Stromal cell of bone marrow (primary cell): ENCODE results near the gene NSUN7.
A peak's percentile ranks its signal among the peaks of the same experiment; 100 is the strongest.
"Not testable (repeated sequence)": the region's sequence is repeated elsewhere in the genome, so short reads cannot be mapped to it uniquely, and the experiment has no call there.

Source experiments
- DNase-seq: peaks from one replicate; pipeline ENCODE4 v3.0.0-alpha.2; 2012; ENCODE audit warnings: low read depth

Gene NSUN7

GRCh38 chr4:40737879-40738278 lies 11.9 kb upstream of the NSUN7 start:
- DNase-seq, result no peak

GRCh38 chr4:40739347-40739746 lies 10.4 kb upstream of the NSUN7 start:
- DNase-seq, result no peak

- no peak for DNase-seq
Measured at GRCh38 chr4:40744218-40744617, 5.5 kb upstream of the NSUN7 start.

GRCh38 chr4:40745285-40745984 lies 4.3 kb upstream of the NSUN7 start:
- no peak for DNase-seq

GRCh38 chr4:40747207-40747835 lies 2.4 kb upstream of the NSUN7 start:
- DNase-seq, result no peak

- no peak for DNase-seq
Measured at GRCh38 chr4:40750461-40751258, 905 bp downstream of the NSUN7 start.

- DNase-seq, result no peak
Measured at GRCh38 chr4:40755616-40756015, 5.9 kb downstream of the NSUN7 start.

GRCh38 chr4:40763228-40763716 lies 13.5 kb downstream of the NSUN7 start:
- peak; percentile 33 for DNase-seq

GRCh38 chr4:40769266-40769665 lies 19.5 kb downstream of the NSUN7 start:
- no peak for DNase-seq

GRCh38 chr4:40778090-40778489 lies 28.3 kb downstream of the NSUN7 start:
- DNase-seq, result no peak

GRCh38 chr4:40782876-40783275 lies 33.1 kb downstream of the NSUN7 start:
- DNase-seq, result no peak

- DNase-seq, result no peak
Measured at GRCh38 chr4:40785727-40786126, 36.0 kb downstream of the NSUN7 start.

GRCh38 chr4:40788331-40788730 lies 38.6 kb downstream of the NSUN7 start:
- DNase-seq, result no peak

- DNase-seq, result no peak
Measured at GRCh38 chr4:40789031-40789430, 39.3 kb downstream of the NSUN7 start.

- DNase-seq, result no peak
Measured at GRCh38 chr4:40789771-40790170, 40.0 kb downstream of the NSUN7 start.

- no peak for DNase-seq
Measured at GRCh38 chr4:40800064-40800463, 50.3 kb downstream of the NSUN7 start.

GRCh38 chr4:40804598-40804997 lies 54.8 kb downstream of the NSUN7 start:
- DNase-seq, result no peak

- DNase-seq, result no peak
Measured at GRCh38 chr4:40808926-40809457, 59.2 kb downstream of the NSUN7 start.

GRCh38 chr4:40811956-40812355 lies 62.2 kb downstream of the NSUN7 start:
- DNase-seq, result no peak

- DNase-seq, result no peak
Measured at GRCh38 chr4:40812386-40812785, 62.6 kb downstream of the NSUN7 start.

GRCh38 chr4:40812856-40813255 lies 63.1 kb downstream of the NSUN7 start:
- DNase-seq, result no peak

GRCh38 chr4:40817157-40817556 lies 67.4 kb downstream of the NSUN7 start:
- not testable (repeated sequence) for DNase-seq

GRCh38 chr4:40820101-40820500 lies 70.3 kb downstream of the NSUN7 start:
- no peak for DNase-seq
